Ovary (tissue), 3 donors: ENCODE results near the gene COL5A1.

Experiments
- CTCF ChIP-seq, 3 donors: fragments of 450-650 bp in 2 of 3; fragments of 200-600 bp in 1 of 3; IDR thresholded peaks; one replicate each; pipeline versions ENCODE4 v1.5.1 to v1.8.0; 2016 to 2022; ENCODE audit warnings: antibody characterized with exemption in 3 of 3, mild to moderate bottlenecking in 1 of 3
- POLR2A ChIP-seq: fragments of 450-650 bp; IDR thresholded peaks from one replicate; pipeline ENCODE4 v1.6.1; 2017; ENCODE audit warnings: antibody characterized with exemption, mild to moderate bottlenecking, moderate library complexity
- donor health status: DM: no; HTN: no; CAD: no.

GRCh38 chr9:134637241-134637640, 4.4 kb upstream of the COL5A1 start:
- TF ChIP-seq CTCF (IDR thresholded peaks at IDR 0.05) (no peak), POLR2A (no peak)
